ENCODE data around the gene MTM1.

- no peak for TF ChIP-seq POLR2A (IDR thresholded peaks at IDR 0.05; ENCODE audit: low read depth, low read length)
- TF ChIP-seq TAF1 (IDR thresholded peaks at IDR 0.05; ENCODE audit: borderline replicate concordance, low read depth, low read length), result no peak
These were observed 6.4 kb downstream of the MTM1 start for GRCh38 chrX:150574559-150575418.
